K562 (cell line): Measurements from ENCODE around the gene SFXN2. TPM values are rescaled to one million over a fixed set of nuclear protein-coding genes. Genes with fewer than 3 reads are reported as not detected.

Experiments used
- ATAC-seq: fragments of 200-7000 bp; cut with Tn5 transposase; 3 replicates; pipeline ENCODE4 v1.9.1; 2020; ENCODE audit warnings: moderate library complexity
- BruUV-seq: library from RNA; stranded (reverse); fragments of 400-500 nt; replicated peaks from 2 replicates; lab custom pipeline; 2021; lab: Mats Ljungman, UMichigan
- CTCF ChIA-PET: fragments of 300-600 bp; formaldehyde crosslinking; extraction: SDS; loops from one replicate; lab custom pipeline; 2021; ENCODE audit warnings: low intra/inter-chr PET ratio; lab: Yijun Ruan, JAX
- POLR2A ChIA-PET: fragments of 300-600, 350-650 bp; sonication (Branson Sonifier 250); formaldehyde crosslinking; extraction: SDS; loops from one replicate; lab custom pipeline; 2021; ENCODE audit warnings: antibody characterized with exemption, inconsistent platforms; lab: Yijun Ruan, JAX
- DNase-seq, 4 experiments: peaks; one replicate each; pipeline versions ENCODE4 v3.0.0 to v3.0.0-alpha.2; 2011 to 2018; ENCODE audit warnings: low spot score in 3 of 4, mixed read lengths in 3 of 4; ENCODE audit errors: extremely low read depth in 1 of 4
- FAIRE-seq: peaks from 2 replicates; lab custom pipeline; 2011; peaks lifted over from hg19 to GRCh38; lab: Jason Lieb, UNC
- H2AFZ ChIP-seq: 2 replicates; pipeline ENCODE4 v1.6.0; 2011; ENCODE audit warnings: low read depth, low read length, control low read depth, inconsistent platforms
- H3K27ac ChIP-seq: fragments of 200-600 bp; 3 replicates; pipeline ENCODE4 v1.8.0; 2011; ENCODE audit warnings: low read depth, mild to moderate bottlenecking, control low read depth, inconsistent platforms, low read length, moderate library complexity, mixed read lengths; ENCODE audit errors: extremely low read depth
- H3K27me3 ChIP-seq, 2 experiments: fragments of 300-600 bp in 1 of 2; 2 replicates in 1 of 2; 3 replicates in 1 of 2; pipeline versions ENCODE4 v1.6.0 to v1.8.0; 2011; ENCODE audit warnings: inconsistent platforms in 2 of 2, low read length in 2 of 2, mild to moderate bottlenecking in 1 of 2, mixed read lengths in 1 of 2, moderate library complexity in 1 of 2; ENCODE audit not compliant: control insufficient read depth in 2 of 2, insufficient read depth in 2 of 2
- H3K36me3 ChIP-seq: fragments of 300-600 bp; 3 replicates; pipeline ENCODE4 v1.8.0; 2011; ENCODE audit warnings: mild to moderate bottlenecking, low read length, inconsistent platforms; ENCODE audit not compliant: control insufficient read depth, insufficient read depth
- H3K4me1 ChIP-seq, 2 experiments: fragments of 200-600 bp in 1 of 2; replicated peaks in 1 of 2; 2 replicates in 1 of 2; 3 replicates in 1 of 2; pipeline versions ENCODE4 v1.5.1 to v1.8.0; 2011; ENCODE audit warnings: inconsistent platforms in 2 of 2, low read length in 2 of 2, mild to moderate bottlenecking in 1 of 2, mixed read lengths in 1 of 2, moderate library complexity in 1 of 2; ENCODE audit not compliant: control insufficient read depth in 2 of 2, insufficient read depth in 2 of 2
- H3K4me2 ChIP-seq: 2 replicates; pipeline ENCODE4 v1.6.1; 2011; ENCODE audit warnings: low read length, control low read depth, inconsistent platforms, mixed read lengths; ENCODE audit not compliant: insufficient read depth
- H3K4me3 ChIP-seq: fragments of 200-600 bp; sonication (generic), shearing (Covaris generic); 2 replicates; pipeline ENCODE4 v1.5.1; 2016; ENCODE audit warnings: control low read depth, inconsistent platforms
- H3K79me2 ChIP-seq: fragments of 200-600 bp; 3 replicates; pipeline ENCODE4 v1.8.0; 2011; ENCODE audit warnings: low read length, inconsistent platforms; ENCODE audit not compliant: control insufficient read depth, insufficient read depth
- H3K9ac ChIP-seq, 2 experiments: 2 replicates each; pipeline versions ENCODE4 v1.6.0 to v1.6.1; 2011; ENCODE audit warnings: low read depth in 2 of 2, low read length in 2 of 2, control low read depth in 1 of 2, inconsistent platforms in 1 of 2, mild to moderate bottlenecking in 1 of 2, mixed read lengths in 1 of 2; ENCODE audit not compliant: insufficient read depth in 1 of 2
- H3K9me1 ChIP-seq: one replicate; pipeline ENCODE4 v1.6.0; 2011; ENCODE audit warnings: inconsistent platforms, mild to moderate bottlenecking, low read length, moderate library complexity; ENCODE audit not compliant: control insufficient read depth, insufficient read depth
- H3K9me3 ChIP-seq: replicated peaks from 2 replicates; pipeline ENCODE4 v1.5.1; 2011; ENCODE audit warnings: low read depth, low read length, inconsistent platforms; ENCODE audit not compliant: control insufficient read depth, insufficient read depth
- H4K20me1 ChIP-seq: replicated peaks from 2 replicates; pipeline ENCODE4 v1.6.1; 2011; ENCODE audit warnings: low read length, inconsistent platforms, mixed read lengths; ENCODE audit not compliant: control insufficient read depth, insufficient read depth
- EWSR1 ChIP-seq: fragments of 450-650 bp; IDR thresholded peaks from 2 replicates; pipeline ENCODE4 v1.6.1; 2018; ENCODE audit warnings: borderline replicate concordance, mild to moderate bottlenecking, low read depth, moderate library complexity; ENCODE audit not compliant: partially characterized antibody
- KLF6 ChIP-seq: fragments of 250-450 bp; sonication (Bioruptor Pico); IDR thresholded peaks from 2 replicates; pipeline ENCODE4 v1.4.0; 2020; ENCODE audit warnings: mild to moderate bottlenecking, moderate library complexity, borderline replicate concordance
- TCF7 ChIP-seq: sonication (generic); IDR thresholded peaks from 2 replicates; pipeline ENCODE4 v1.6.1; 2016; ENCODE audit warnings: antibody characterized with exemption, borderline replicate concordance
- ZC3H4 ChIP-seq: sonication (generic); formaldehyde crosslinking; IDR thresholded peaks from 2 replicates; pipeline ENCODE4 v1.9.0; 2021; ENCODE audit warnings: missing genetic modification reagents, borderline replicate concordance
- ZNF24 ChIP-seq: fragments of 450-650 bp; IDR thresholded peaks from 2 replicates; pipeline ENCODE4 v1.6.1; 2016
- WGBS: fragments of 100-300 bp; shearing (Covaris generic); methylation state at CpG from one replicate; pipeline ENCODE4 v1.1.6; 2016; ENCODE audit warnings: low coverage, mixed read lengths; ENCODE audit not compliant: insufficient coverage; ENCODE audit errors: missing lambda C conversion rate; 5-methylcytosine and 5-hydroxymethylcytosine counted together
- in situ Hi-C: fragments of 300-500 bp; cut with MboI; formaldehyde crosslinking; loops from 4 replicates; pipeline ENCODE4 v1.15.0; 2018; ENCODE audit warnings: inconsistent platforms, mixed read lengths
- intact Hi-C: fragments of 100-400 bp; cut with micrococcal nuclease; formaldehyde crosslinking; loops from 2 replicates; pipeline ENCODE4 v1.14.2; 2022
- polyA plus RNA-seq, 8 experiments: library from polyadenylated mRNA; depleted of rRNA in 4 of 8; stranded (reverse) in 5 of 8; unstranded in 3 of 8; fragments of >200 nt; fragmentation: Nextera tagmentation in 2 of 8; fragmentation: Illumina TruSeq in 1 of 8; extraction: Ambion mirVana in 2 of 8; extraction: Trizol in 1 of 8; gene quantifications; 2 replicates each; pipeline versions ENCODE4 v1.2.1 to v1.2.3, GENCODE V29; 2011 to 2014; ENCODE audit warnings: inconsistent platforms in 1 of 8, missing spikeins in 1 of 8
- total RNA-seq, 7 experiments: library from RNA; depleted of rRNA in 6 of 7; stranded (reverse); fragments of >200 nt in 6 of 7; fragmentation: Illumina TruSeq in 2 of 7; extraction: Trizol in 2 of 7; gene quantifications; 2 replicates each; pipeline versions ENCODE4 v1.2.1 to v1.2.3, GENCODE V29; 2011 to 2021; ENCODE audit warnings: low replicate concordance in 1 of 7
- TF ChIP-seq, protein P1 (sequence below): fragments of 250-450 bp; sonication (Bioruptor Pico); IDR thresholded peaks from 2 replicates; pipeline ENCODE4 v1.4.0; 2020; ENCODE audit warnings: mild to moderate bottlenecking
- TF ChIP-seq, protein P2 (sequence below): sonication (generic); formaldehyde crosslinking; IDR thresholded peaks from 2 replicates; pipeline ENCODE4 v1.8.0; 2022; ENCODE audit warnings: mild to moderate bottlenecking, missing genetic modification reagents, borderline replicate concordance

SFXN2 gene
- total and polyA plus RNA-seq, 9 of the 15 experiments (the other 6 are each of a cell fraction or from before 2014, with no cell fraction given): 7.3 to 23.8 (median 15.7) TPM

DNA sequence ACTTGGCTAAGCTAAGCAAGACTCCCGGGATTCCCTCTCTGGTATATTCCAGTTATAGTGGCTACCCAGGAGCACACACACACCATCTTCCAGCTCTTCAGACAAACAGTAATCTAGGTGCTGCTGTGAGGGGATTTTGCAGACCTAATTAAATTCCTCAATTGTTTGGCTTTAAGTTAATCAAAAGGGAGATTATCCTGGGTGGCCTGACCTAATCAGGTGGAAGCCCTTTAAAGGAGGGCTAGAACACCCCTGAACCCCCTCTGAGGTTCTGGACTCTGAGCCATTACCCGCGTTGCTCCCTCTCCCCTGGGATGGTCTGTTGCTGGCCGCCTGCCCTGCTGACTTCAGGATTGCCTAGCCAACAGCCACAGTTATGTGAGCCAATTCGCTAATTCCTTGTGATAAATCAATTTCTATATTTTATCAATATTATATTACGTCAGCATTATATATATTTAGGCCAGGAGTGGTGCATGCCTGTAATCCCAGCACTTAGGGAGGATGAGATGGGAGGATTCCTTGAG, 6.4 kb downstream of the SFXN2 start:
- TF ChIP-seq TCF7: no peak
- TF ChIP-seq ZC3H4 (CRISPR knock-in tag): no peak
- TF ChIP-seq, protein P1, sequence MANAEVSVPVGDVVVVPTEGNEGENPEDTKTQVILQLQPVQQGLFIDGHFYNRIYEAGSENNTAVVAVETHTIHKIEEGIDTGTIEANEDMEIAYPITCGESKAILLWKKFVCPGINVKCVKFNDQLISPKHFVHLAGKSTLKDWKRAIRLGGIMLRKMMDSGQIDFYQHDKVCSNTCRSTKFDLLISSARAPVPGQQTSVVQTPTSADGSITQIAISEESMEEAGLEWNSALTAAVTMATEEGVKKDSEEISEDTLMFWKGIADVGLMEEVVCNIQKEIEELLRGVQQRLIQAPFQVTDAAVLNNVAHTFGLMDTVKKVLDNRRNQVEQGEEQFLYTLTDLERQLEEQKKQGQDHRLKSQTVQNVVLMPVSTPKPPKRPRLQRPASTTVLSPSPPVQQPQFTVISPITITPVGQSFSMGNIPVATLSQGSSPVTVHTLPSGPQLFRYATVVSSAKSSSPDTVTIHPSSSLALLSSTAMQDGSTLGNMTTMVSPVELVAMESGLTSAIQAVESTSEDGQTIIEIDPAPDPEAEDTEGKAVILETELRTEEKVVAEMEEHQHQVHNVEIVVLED (CRISPR knock-in tag): no peak
- TF ChIP-seq, protein P2, sequence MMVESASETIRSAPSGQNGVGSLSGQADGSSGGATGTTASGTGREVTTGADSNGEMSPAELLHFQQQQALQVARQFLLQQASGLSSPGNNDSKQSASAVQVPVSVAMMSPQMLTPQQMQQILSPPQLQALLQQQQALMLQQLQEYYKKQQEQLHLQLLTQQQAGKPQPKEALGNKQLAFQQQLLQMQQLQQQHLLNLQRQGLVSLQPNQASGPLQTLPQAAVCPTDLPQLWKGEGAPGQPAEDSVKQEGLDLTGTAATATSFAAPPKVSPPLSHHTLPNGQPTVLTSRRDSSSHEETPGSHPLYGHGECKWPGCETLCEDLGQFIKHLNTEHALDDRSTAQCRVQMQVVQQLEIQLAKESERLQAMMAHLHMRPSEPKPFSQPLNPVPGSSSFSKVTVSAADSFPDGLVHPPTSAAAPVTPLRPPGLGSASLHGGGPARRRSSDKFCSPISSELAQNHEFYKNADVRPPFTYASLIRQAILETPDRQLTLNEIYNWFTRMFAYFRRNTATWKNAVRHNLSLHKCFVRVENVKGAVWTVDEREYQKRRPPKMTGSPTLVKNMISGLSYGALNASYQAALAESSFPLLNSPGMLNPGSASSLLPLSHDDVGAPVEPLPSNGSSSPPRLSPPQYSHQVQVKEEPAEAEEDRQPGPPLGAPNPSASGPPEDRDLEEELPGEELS (CRISPR knock-in tag): no peak
- no peak for TF ChIP-seq KLF6 (CRISPR knock-in tag)
- TF ChIP-seq ZNF24: no peak
- TF ChIP-seq EWSR1: no peak
- ChIA-PET POLR2A (interaction anchor here (0.8 kb wide), 1 partner anchor 717 kb away, joined by 3 read pairs; no protein-coding TSS in a partner anchor), CTCF (no interaction called here)
- intact Hi-C loops: no loop called here
- Histone ChIP-seq H3K9me3 (no peaks in the 10 kb centered on the region), H3K4me3 (no peak overlapping the region), H3K79me2 (peaks cover 48% of the 10 kb centered on the region), H3K9me1 (no peaks in the 10 kb centered on the region), H4K20me1 (no peaks in the 10 kb centered on the region), H3K27me3 (no peaks in the 10 kb centered on the region), H3K9ac (no peak overlapping the region), H3K36me3 (peaks cover 31% of the 10 kb centered on the region), H3K27ac (no peak overlapping the region), H3K4me1 (peaks cover 3 to 8% of the 10 kb centered on the region in 2 experiments; a peak in 3 of 5 replicates), H3K4me2 (no peak overlapping the region), H2AFZ (no peak overlapping the region)
- DNase-seq (no peak), ATAC-seq (no peak), FAIRE-seq (no peak)
- in situ Hi-C loops: loop anchor here (5.0 kb wide), 1 partner anchor 181 kb away; no protein-coding TSS in a partner anchor
- 97% methylated on average over 6 of the region's 6 CpGs for WGBS
- no TSS peak for BruUV-seq
